Measurements from ENCODE around the gene CEP131. TPM values are rescaled to one million over a fixed set of nuclear protein-coding genes. Genes with fewer than 3 reads are reported as not detected.

CEP131 gene
- total RNA-seq, 1 donor from 2014 or later: 15.9 TPM

GRCh38 chr17:81200695-81201580 lies 21.8 kb downstream of the CEP131 start:
- Mint-ChIP-seq H3K9me3 (no peaks in the 10 kb centered on the region), H3K4me3 (no peak overlapping the region), H3K27ac (no peak overlapping the region), H3K27me3 (no peaks in the 10 kb centered on the region), H3K4me1 (no peaks in the 10 kb centered on the region), H3K36me3 (ENCODE audit: low read depth) (peaks cover 28% of the 10 kb centered on the region)
- no peak for TF ChIP-seq CTCF (IDR thresholded peaks at IDR 0.05)
- ATAC-seq (ENCODE audit: low read depth): peak; percentile 73
- ChIA-PET POLR2A (interaction anchor here (1.0 kb wide), 1 partner anchor 196 kb away, joined by 3 read pairs; no protein-coding TSS in a partner anchor), CTCF (no interaction called here)
- no peak for DNase-seq
- intact Hi-C loops (cut with micrococcal nuclease): no loop called here

GRCh38 chr17:81200201-81200600 lies 22.6 kb downstream of the CEP131 start:
- POLR2A ChIA-PET: interaction anchor here (1.0 kb wide), 1 partner anchor 196 kb away, joined by 3 read pairs; no protein-coding TSS in a partner anchor
- no peak overlapping the region for H3K27ac Mint-ChIP-seq
- CTCF ChIA-PET: no interaction called here
- intact Hi-C loops (cut with micrococcal nuclease): no loop called here
- peaks cover 28% of the 10 kb centered on the region for H3K36me3 Mint-ChIP-seq (ENCODE audit: low read depth)
- no peak for ATAC-seq (ENCODE audit: low read depth)
- no peak overlapping the region for H3K4me3 Mint-ChIP-seq
- H3K4me1 Mint-ChIP-seq: no peaks in the 10 kb centered on the region
- no peaks in the 10 kb centered on the region for H3K9me3 Mint-ChIP-seq
- H3K27me3 Mint-ChIP-seq: no peaks in the 10 kb centered on the region
- no peak for TF ChIP-seq CTCF (IDR thresholded peaks at IDR 0.05)
- DNase-seq: no peak

GRCh38 chr17:81199482-81199830 lies 23.3 kb downstream of the CEP131 start:
- Mint-ChIP-seq H3K4me3 (no peak overlapping the region), H3K36me3 (ENCODE audit: low read depth) (peaks cover 27% of the 10 kb centered on the region), H3K9me3 (no peaks in the 10 kb centered on the region), H3K27me3 (no peaks in the 10 kb centered on the region), H3K27ac (no peak overlapping the region), H3K4me1 (no peaks in the 10 kb centered on the region)
- no peak for TF ChIP-seq CTCF (IDR thresholded peaks at IDR 0.05)
- no peak for ATAC-seq (ENCODE audit: low read depth)
- CTCF ChIA-PET: no interaction called here
- no peak for DNase-seq
- POLR2A ChIA-PET: no interaction called here
- intact Hi-C loops (cut with micrococcal nuclease): no loop called here

GRCh38 chr17:81198826-81199481 lies 23.8 kb downstream of the CEP131 start:
- H3K9me3 Mint-ChIP-seq: no peaks in the 10 kb centered on the region
- TF ChIP-seq CTCF (IDR thresholded peaks at IDR 0.05): no peak
- ATAC-seq (ENCODE audit: low read depth) (no peak), DNase-seq (no peak)
- no peaks in the 10 kb centered on the region for H3K27me3 Mint-ChIP-seq
- intact Hi-C loops (cut with micrococcal nuclease): no loop called here
- ChIA-PET POLR2A (no interaction called here), CTCF (no interaction called here)
- H3K4me3 Mint-ChIP-seq: no peak overlapping the region
- no peak overlapping the region for H3K27ac Mint-ChIP-seq
- peaks cover 29% of the 10 kb centered on the region for H3K36me3 Mint-ChIP-seq (ENCODE audit: low read depth)
- no peaks in the 10 kb centered on the region for H3K4me1 Mint-ChIP-seq

GRCh38 chr17:81197831-81198490 lies 24.8 kb downstream of the CEP131 start:
- intact Hi-C loops (cut with micrococcal nuclease): no loop called here
- POLR2A ChIA-PET: no interaction called here

More at GRCh38 chr17:81197831-81198490, 24.8 kb downstream of the CEP131 start:
- CTCF ChIA-PET: no interaction called here
- DNase-seq (no peak), ATAC-seq (ENCODE audit: low read depth) (no peak)
- Mint-ChIP-seq H3K4me1 (no peaks in the 10 kb centered on the region), H3K4me3 (no peak overlapping the region), H3K27ac (no peak overlapping the region), H3K36me3 (ENCODE audit: low read depth) (peaks cover 24% of the 10 kb centered on the region), H3K27me3 (no peaks in the 10 kb centered on the region), H3K9me3 (no peaks in the 10 kb centered on the region)
- no peak for TF ChIP-seq CTCF (IDR thresholded peaks at IDR 0.05)

Data from activated B cell treated with CpG ODN at 0.5 μM for 24 hours (primary cell).